ENCODE measurements around the gene RNASE13.
"Not testable (repeated sequence)": the region's sequence is repeated elsewhere in the genome, so short reads cannot be mapped to it uniquely, and the experiment has no call there.

RNASE13 gene

GRCh38 chr14:21019366-21019765, 15.2 kb downstream of the RNASE13 start:
- DNase-seq: no peak

GRCh38 chr14:21018781-21019180, 15.8 kb downstream of the RNASE13 start:
- no peak for DNase-seq

GRCh38 chr14:21018286-21018685, 16.3 kb downstream of the RNASE13 start:
- DNase-seq: no peak

- no peak for DNase-seq
These were observed 16.9 kb downstream of the RNASE13 start for GRCh38 chr14:21017528-21018245.

GRCh38 chr14:21016413-21017190, 18.0 kb downstream of the RNASE13 start:
- DNase-seq: no peak

- DNase-seq: no peak
These were observed 19.3 kb downstream of the RNASE13 start for GRCh38 chr14:21015312-21015711.

GRCh38 chr14:21014761-21015190, 19.8 kb downstream of the RNASE13 start:
- peak; percentile 78 for DNase-seq

- DNase-seq: no peak
These were observed 23.5 kb downstream of the RNASE13 start for GRCh38 chr14:21011136-21011535.

- DNase-seq: not testable (repeated sequence)
These were observed 24.9 kb downstream of the RNASE13 start for GRCh38 chr14:21009721-21010120.

GRCh38 chr14:21003788-21004346, 30.7 kb downstream of the RNASE13 start:
- no peak for DNase-seq

GRCh38 chr14:21001218-21001617, 33.4 kb downstream of the RNASE13 start:
- DNase-seq: no peak

- DNase-seq: no peak
These were observed 35.0 kb downstream of the RNASE13 start for GRCh38 chr14:20999591-20999990.

GRCh38 chr14:20998674-20999366, 35.8 kb downstream of the RNASE13 start, which contains the start of gene SLC39A2:
Gene SLC39A2, plus strand, starts transcription at chr14:20999293. Its CDS starts 154 bp downstream, at chr14:20999447.
- no peak for DNase-seq

- DNase-seq: no peak
These were observed 36.5 kb downstream of the RNASE13 start for GRCh38 chr14:20998139-20998538.

- DNase-seq: no peak
These were observed 37.0 kb downstream of the RNASE13 start for GRCh38 chr14:20997564-20997963.

- no peak for DNase-seq
These were observed 37.5 kb downstream of the RNASE13 start for GRCh38 chr14:20997115-20997514.

GRCh38 chr14:20996521-20996920, 38.1 kb downstream of the RNASE13 start:
- no peak for DNase-seq

- peak; percentile 92 for DNase-seq
These were observed 44.6 kb downstream of the RNASE13 start, which contains the start of gene METTL17 for GRCh38 chr14:20989787-20990600. Gene METTL17, plus strand, starts transcription at chr14:20989980. Its CDS starts 23 bp downstream, at chr14:20990003.

- no peak for DNase-seq
These were observed 45.2 kb downstream of the RNASE13 start for GRCh38 chr14:20989471-20989786.

- no peak for DNase-seq
These were observed 45.7 kb downstream of the RNASE13 start for GRCh38 chr14:20988717-20989470.

GRCh38 chr14:20986811-20987210, 47.8 kb downstream of the RNASE13 start:
- no peak for DNase-seq

- DNase-seq: not testable (repeated sequence)
These were observed 49.0 kb downstream of the RNASE13 start for GRCh38 chr14:20985650-20986049.
